ENCODE results near the gene MEF2D. TPM values are rescaled to one million over a fixed set of nuclear protein-coding genes. Genes with fewer than 3 reads are reported as not detected.
A peak's percentile ranks its signal among the peaks of the same experiment; 100 is the strongest.

Gene MEF2D
- total and polyA plus RNA-seq, 10 donors = 7.4 to 103 (median 61.6) TPM

DNA sequence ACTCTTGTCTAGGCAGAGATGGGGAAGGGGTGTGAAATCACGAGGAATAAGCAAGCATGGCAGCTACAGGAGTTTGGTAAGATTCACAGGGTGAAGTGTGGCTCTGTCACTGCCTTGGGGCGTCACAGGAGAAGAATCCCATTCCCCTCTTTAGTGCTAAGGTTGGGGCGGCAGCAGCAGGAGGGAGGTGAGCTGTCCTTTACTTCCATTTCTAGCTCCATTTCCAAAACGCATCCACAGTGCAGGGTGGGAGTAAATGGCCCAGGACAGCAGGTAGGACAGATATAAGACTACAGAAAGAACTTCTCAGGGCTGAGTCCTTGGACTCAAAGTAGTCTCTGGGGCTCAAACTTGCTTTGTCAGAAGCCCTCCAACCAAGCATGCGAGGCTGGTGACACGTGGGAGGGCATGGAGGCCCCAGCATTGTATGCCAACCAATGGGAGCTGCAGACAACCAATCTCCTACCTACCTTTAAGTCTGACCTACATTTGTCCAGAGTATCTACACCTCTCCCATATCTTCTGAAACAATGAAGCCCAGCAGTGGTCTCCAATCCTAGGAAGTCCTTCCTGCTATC, 8.5 kb downstream of the MEF2D start:
- Histone ChIP-seq H3K4me1 (peaks cover 100% of the 10 kb centered on the region in 6 donors), H3K27ac (peak overlapping the region in 7 of 8 donors; percentile 73 to 100 (median 76)), H3K4me3 (peak overlapping the region in 1 of 8 donors; percentile 54), H3K27me3 (replicated peaks in 1 of 7) (no peaks in the 10 kb centered on the region), H3K36me3 (peaks cover 0 to 22% (median 4%) of the 10 kb centered on the region in 6 donors), H3K9me3 (no peaks in the 10 kb centered on the region)
- WGBS, 5 donors = 48 to 61% (median 53%) methylated on average over 6 of the region's 6 CpGs
- intact Hi-C loops (cut with DNase I; ENCODE audit: low total_unique reads) = no loop called here
- TF ChIP-seq POLR2AphosphoS5 (IDR thresholded peaks at IDR 0.05) (no peak), POLR2A (IDR thresholded peaks at IDR 0.05) (no peak)
- TF ChIP-seq, protein P1, sequence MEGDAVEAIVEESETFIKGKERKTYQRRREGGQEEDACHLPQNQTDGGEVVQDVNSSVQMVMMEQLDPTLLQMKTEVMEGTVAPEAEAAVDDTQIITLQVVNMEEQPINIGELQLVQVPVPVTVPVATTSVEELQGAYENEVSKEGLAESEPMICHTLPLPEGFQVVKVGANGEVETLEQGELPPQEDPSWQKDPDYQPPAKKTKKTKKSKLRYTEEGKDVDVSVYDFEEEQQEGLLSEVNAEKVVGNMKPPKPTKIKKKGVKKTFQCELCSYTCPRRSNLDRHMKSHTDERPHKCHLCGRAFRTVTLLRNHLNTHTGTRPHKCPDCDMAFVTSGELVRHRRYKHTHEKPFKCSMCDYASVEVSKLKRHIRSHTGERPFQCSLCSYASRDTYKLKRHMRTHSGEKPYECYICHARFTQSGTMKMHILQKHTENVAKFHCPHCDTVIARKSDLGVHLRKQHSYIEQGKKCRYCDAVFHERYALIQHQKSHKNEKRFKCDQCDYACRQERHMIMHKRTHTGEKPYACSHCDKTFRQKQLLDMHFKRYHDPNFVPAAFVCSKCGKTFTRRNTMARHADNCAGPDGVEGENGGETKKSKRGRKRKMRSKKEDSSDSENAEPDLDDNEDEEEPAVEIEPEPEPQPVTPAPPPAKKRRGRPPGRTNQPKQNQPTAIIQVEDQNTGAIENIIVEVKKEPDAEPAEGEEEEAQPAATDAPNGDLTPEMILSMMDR (IDR thresholded peaks at IDR 0.05 in 8 of 11, conservative IDR thresholded peaks at IDR 0.05 in 3 of 11) = no peak
- DNase-seq = no peak

DNA sequence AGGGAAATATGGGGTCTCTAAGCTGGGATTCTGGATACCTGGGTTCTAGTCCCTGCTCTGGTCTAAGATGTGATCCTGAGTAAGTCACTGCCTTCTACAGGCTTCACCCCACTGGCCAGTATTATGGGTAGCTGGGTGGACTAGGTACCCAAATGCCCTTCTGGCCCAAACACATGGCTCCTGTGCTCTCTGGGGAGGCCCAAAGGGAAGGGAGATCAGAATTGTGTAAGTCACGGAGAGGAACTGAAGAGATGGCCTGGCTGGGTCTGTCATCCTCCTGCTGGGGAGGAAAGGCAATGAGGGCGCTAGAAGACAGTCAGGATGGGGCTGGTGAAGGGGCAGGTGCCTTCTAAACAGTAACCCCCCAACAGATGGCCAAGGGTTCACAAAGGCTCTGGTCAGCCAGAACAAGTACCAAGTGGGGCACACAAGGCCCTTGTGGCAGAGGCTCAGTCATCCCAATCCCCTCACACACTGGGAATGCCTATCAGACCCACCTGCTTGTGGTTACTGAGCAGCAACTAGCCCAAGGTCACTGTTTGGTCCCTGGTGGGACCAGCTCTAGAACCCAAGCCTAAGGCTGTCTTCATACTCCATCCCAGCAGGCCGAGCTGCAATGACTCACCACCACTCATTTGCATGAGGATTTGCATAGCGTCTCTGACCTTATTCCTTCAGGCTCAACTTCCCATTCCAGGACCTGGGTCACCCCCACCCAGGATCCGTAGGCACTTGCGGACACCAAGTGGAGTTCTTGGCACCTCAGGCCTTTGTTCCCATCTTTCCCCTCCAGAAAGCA, 9.2 kb downstream of the MEF2D start:
- TF ChIP-seq POLR2AphosphoS5 (IDR thresholded peaks at IDR 0.05) (no peak), POLR2A (IDR thresholded peaks at IDR 0.05) (no peak)
- TF ChIP-seq, protein P1 (IDR thresholded peaks at IDR 0.05 in 8 of 11, conservative IDR thresholded peaks at IDR 0.05 in 3 of 11) = no peak
- no peak for DNase-seq
- Histone ChIP-seq H3K27me3 (replicated peaks in 1 of 7) (no peaks in the 10 kb centered on the region), H3K4me1 (peaks cover 93 to 100% (median 100%) of the 10 kb centered on the region in 6 donors), H3K9me3 (no peaks in the 10 kb centered on the region), H3K27ac (peak overlapping the region; percentile 58 to 100 (median 75)), H3K4me3 (peak overlapping the region in 2 of 8 donors; percentile 17 to 54), H3K36me3 (peaks cover 0 to 22% (median 4%) of the 10 kb centered on the region in 6 donors)
- WGBS, 5 donors = 43 to 63% (median 53%) methylated on average over 6 of the region's 6 CpGs
- intact Hi-C loops (cut with DNase I; ENCODE audit: low total_unique reads) = no loop called here

DNA sequence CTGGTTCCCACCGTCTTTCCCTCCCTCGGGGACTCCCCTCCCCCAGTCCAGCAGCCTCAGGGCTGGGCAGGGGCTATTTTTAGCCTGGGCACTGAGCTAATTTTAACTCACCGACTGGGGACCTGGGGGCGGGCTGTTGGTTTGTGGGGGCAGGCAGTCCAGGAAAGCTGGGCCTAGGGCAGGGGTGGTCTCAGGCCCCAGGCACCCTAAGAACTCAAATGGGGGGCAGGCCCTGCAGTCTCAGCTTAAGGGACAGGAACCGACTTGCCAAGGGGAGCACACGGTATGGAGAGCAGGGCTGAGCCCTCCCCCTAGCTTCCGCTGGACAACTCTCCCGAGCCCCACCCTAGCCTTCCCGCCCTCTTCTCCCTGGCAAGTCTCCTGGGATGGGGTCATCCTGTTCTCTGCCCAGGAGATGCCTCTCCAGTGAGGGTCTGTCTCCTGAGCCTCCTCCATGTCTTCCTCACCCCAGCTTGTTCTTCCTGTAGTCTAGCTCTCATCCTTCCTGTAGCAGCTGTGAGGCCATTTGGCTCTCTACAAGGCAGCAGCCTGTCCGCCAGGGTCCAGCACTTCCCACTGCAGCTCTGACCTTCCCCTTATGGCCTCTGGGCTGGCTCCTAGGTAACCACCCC, 10.1 kb downstream of the MEF2D start:
- no peaks in the 10 kb centered on the region for H3K9me3 ChIP-seq
- peak overlapping the region; percentile 58 to 100 (median 75) for H3K27ac ChIP-seq
- peak in 2 of 3 donors; percentile 3 to 34 for TF ChIP-seq POLR2AphosphoS5 (IDR thresholded peaks at IDR 0.05)
- no peak for TF ChIP-seq POLR2A (IDR thresholded peaks at IDR 0.05)
- 11 to 15% (median 14%) methylated on average over 10 of the region's 10 CpGs for WGBS, 5 donors
- no peaks in the 10 kb centered on the region for H3K27me3 ChIP-seq (replicated peaks in 1 of 7)
- peaks cover 0 to 28% (median 4%) of the 10 kb centered on the region in 6 donors for H3K36me3 ChIP-seq
- intact Hi-C loops (cut with DNase I; ENCODE audit: low total_unique reads) = no loop called here
- peak overlapping the region in 3 of 8 donors; percentile 4 to 54 (median 17) for H3K4me3 ChIP-seq
- H3K4me1 ChIP-seq = peaks cover 85 to 100% (median 100%) of the 10 kb centered on the region in 6 donors
- DNase-seq = no peak

DNA sequence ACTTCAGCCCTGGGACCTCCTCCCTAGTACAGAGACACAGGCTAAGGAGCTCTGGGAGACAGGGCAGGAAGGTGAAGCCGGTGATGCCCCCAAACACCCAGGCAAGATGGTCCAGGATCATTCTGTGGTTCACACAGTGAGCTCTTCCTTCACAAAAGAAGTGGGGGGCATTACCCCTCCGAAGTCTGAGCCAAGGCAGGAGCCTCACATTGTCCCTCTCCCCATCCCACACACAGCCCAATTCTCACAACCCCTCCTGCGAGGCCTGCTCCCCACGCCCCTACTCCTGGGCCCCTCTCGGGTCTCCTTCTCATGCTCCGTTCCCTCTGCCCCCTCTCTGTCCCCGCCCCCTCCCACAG, 10.7 kb downstream of the MEF2D start:
- Histone ChIP-seq H3K36me3 (peaks cover 0 to 23% (median 2%) of the 10 kb centered on the region in 6 donors), H3K4me1 (peaks cover 79 to 100% (median 99%) of the 10 kb centered on the region in 6 donors), H3K9me3 (no peaks in the 10 kb centered on the region), H3K27me3 (replicated peaks in 1 of 7) (no peaks in the 10 kb centered on the region), H3K27ac (peak overlapping the region; percentile 58 to 100 (median 75)), H3K4me3 (peak overlapping the region in 4 of 8 donors; percentile 4 to 54 (median 10))
- WGBS, 5 donors = 24 to 31% (median 28%) methylated on average over 7 of the region's 7 CpGs
- DNase-seq = no peak
- intact Hi-C loops (cut with DNase I; ENCODE audit: low total_unique reads) = loop anchor here (10.0 kb wide), 1 partner anchor 115 kb away; the partner anchor contains the start of gene GPATCH4
- TF ChIP-seq POLR2A (IDR thresholded peaks at IDR 0.05) = no peak
- no peak for TF ChIP-seq POLR2AphosphoS5 (IDR thresholded peaks at IDR 0.05)
- TF ChIP-seq, protein P1 (IDR thresholded peaks at IDR 0.05 in 8 of 11, conservative IDR thresholded peaks at IDR 0.05 in 3 of 11) = no peak

Data from spleen (tissue), 11 donors.